NCI-H524 (cell line): Measurements from ENCODE around the gene NMUR1.
A peak's percentile ranks its signal among the peaks of the same experiment; 100 is the strongest.

ENCODE experiments used
- DNase-seq, 2 experiments: peaks; one replicate each; lab custom pipeline; 2025; lab: John Stamatoyannopoulos, UW

The NMUR1 gene

GRCh38 chr2:231486851-231487596 lies 43.2 kb downstream of the NMUR1 start:
- no peak for DNase-seq

- no peak for DNase-seq
These were observed 46.6 kb downstream of the NMUR1 start for GRCh38 chr2:231483398-231484329.

- DNase-seq = peak; percentile 26 to 49
These were observed 47.3 kb downstream of the NMUR1 start for GRCh38 chr2:231482806-231483391.

- no peak for DNase-seq
These were observed 49.5 kb downstream of the NMUR1 start for GRCh38 chr2:231480781-231481180.

GRCh38 chr2:231479455-231479854 lies 50.8 kb downstream of the NMUR1 start:
- DNase-seq = no peak

- no peak for DNase-seq
These were observed 53.3 kb downstream of the NMUR1 start for GRCh38 chr2:231476920-231477319.

GRCh38 chr2:231475965-231476364 lies 54.3 kb downstream of the NMUR1 start:
- no peak for DNase-seq
